ENCODE measurements around the gene IL23A.

The IL23A gene

DNA sequence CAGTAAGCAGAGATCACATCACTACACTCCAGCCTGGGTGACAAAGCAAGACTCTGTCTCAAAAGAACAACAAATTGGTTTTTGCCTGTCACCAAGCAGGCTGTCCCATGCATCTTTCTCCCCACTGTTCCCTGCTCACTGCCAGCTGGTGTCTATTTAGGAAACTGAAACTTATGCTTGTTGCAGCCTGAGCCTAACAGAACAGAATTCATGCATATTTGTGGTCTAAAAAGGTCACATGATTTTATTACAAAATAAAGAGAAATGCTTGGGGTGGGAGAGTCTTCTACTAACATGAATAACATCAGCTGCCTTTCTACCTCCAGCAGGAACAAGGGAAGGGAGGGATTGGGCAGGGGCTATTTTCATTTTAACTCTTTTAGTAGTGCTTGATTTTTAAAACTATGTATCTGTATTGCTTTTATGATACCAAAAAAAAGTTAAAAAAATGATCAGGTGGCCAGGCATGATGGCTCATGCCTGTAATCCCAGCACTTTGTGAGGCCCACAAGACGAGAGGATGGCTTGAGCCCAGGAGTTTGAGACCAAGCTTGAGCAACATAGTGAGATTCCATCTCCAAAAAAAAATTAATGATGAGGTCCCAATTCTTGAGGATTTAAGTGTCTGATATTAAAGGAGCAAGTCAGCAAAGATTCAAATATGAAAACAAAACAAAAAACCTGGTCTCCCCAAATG, 20.3 kb downstream of the IL23A start:
- TF ChIP-seq PAX5 (IDR thresholded peaks at IDR 0.05; ENCODE audit: insufficient read depth, low read length, severe bottlenecking) (no peak), POLR2AphosphoS5 (IDR thresholded peaks at IDR 0.05; ENCODE audit: low read depth, low read length) (no peak), POLR2A (IDR thresholded peaks at IDR 0.05; ENCODE audit: low read depth, low read length) (no peak), TAF1 (IDR thresholded peaks at IDR 0.05; ENCODE audit: low read depth, low read length) (no peak), SPI1 (IDR thresholded peaks at IDR 0.05; ENCODE audit: low read depth, low read length) (no peak), POU2F2 (IDR thresholded peaks at IDR 0.05; ENCODE audit: low read depth, low read length) (no peak)
- no peak for DNase-seq (ENCODE audit: insufficient read length, low spot score)
- no peak for FAIRE-seq

DNA sequence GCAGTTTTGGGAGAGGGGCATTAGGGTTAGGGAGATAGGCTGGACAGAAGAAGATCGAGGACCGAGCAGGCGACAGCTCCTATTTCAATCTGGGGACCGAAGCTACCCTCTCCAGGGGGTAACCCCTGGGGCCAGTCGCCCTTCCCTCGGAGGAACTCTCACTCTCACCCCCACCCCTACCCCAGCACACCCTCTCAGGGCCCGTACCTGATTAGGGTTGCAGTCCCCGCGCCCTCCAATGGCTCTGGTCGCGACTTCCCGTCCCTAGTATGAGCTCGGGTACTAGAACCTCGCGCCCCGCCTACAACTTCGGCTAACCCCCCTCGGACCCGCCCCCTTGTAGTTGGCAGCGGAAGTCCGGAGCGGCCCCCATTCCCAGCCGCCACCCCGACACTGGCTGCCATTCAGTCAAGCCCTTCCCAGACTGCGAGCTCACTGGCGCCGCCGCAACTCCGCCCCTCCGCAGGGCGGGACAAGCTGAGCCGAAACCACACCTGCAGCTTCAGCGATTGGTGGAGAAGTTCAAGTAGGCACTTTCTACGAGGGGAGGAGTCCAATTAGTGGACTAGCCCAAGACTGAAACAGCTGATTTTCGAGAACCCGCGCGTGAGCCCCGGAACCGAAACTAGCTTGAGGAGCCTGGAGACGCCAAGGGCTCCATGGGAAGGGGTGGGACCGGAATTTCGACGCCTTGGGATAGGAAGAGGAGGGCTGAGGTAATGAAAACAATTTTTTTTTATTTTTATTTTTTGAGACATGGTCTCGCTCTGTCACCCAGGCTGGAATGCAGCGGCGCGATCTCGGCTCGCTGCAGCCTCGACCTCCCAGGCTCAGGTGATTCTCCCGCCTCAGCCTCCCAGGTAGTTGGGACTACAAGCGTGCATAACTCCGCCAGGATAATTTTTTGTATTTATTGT, 21.4 kb downstream of the IL23A start, which contains the start of gene STAT2:
STAT2 (minus strand) TSS at position 257 of the 917 bp plus-strand sequence. CDS start 3,536 bp downstream, outside the sequence.
- peak; percentile 84 for DNase-seq (ENCODE audit: insufficient read length, low spot score)
- peak; percentile 98 for FAIRE-seq

DNA sequence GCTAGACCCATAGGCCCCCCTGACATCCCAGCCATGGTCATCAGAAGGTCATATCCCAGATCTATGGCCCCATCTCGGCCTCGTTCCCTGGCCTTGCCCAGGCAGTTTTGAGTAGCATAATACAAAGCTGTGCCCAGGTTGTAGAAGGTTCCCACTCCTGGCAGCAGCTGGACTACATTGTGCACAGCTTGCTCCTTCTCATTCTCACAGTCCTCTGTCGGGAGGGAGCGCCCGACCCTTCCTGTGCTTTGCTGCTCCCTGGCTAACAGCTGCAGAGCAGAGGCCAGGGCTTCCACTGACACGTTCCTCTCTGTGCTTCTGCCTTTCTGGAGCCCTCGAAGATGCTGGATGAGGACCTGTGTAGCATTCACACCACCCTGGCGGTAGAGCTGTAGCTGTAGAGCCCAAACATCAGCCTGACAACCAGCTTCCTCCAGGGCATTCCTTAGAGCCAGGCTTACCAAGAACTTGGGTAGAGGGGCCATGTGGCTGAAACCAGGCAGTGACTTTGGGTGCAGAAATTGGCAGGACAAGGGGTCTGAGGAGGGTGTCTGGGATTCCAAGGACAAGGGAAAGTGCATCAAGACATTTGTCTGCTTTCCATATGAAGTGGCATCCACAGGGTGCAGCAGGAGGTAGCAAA, 22.9 kb downstream of the IL23A start:
- no peak for TF ChIP-seq POU2F2 (IDR thresholded peaks at IDR 0.05; ENCODE audit: low read depth, low read length)
- TF ChIP-seq SPI1 (IDR thresholded peaks at IDR 0.05; ENCODE audit: low read depth, low read length), result no peak
- TF ChIP-seq TAF1 (IDR thresholded peaks at IDR 0.05; ENCODE audit: low read depth, low read length), result no peak
- TF ChIP-seq PAX5 (IDR thresholded peaks at IDR 0.05; ENCODE audit: insufficient read depth, low read length, severe bottlenecking), result no peak
- TF ChIP-seq POLR2AphosphoS5 (IDR thresholded peaks at IDR 0.05; ENCODE audit: low read depth, low read length), result no peak
- no peak for TF ChIP-seq POLR2A (IDR thresholded peaks at IDR 0.05; ENCODE audit: low read depth, low read length)
- DNase-seq (ENCODE audit: insufficient read length, low spot score) (no peak), FAIRE-seq (no peak)

More for the DNA sequence above, 21.4 kb downstream of the IL23A start, which contains the start of gene STAT2:
- peak; percentile 8 for TF ChIP-seq POU2F2 (IDR thresholded peaks at IDR 0.05; ENCODE audit: low read depth, low read length)
- peak; percentile 82 for TF ChIP-seq POLR2A (IDR thresholded peaks at IDR 0.05; ENCODE audit: low read depth, low read length)
- peak; percentile 50; the same call in 1 of the 2 replicates for TF ChIP-seq SPI1 (IDR thresholded peaks at IDR 0.05; ENCODE audit: low read depth, low read length)
- TF ChIP-seq TAF1 (IDR thresholded peaks at IDR 0.05; ENCODE audit: low read depth, low read length), result peak; percentile 20; the same call in 1 of the 2 replicates
- TF ChIP-seq POLR2AphosphoS5 (IDR thresholded peaks at IDR 0.05; ENCODE audit: low read depth, low read length), result peak; percentile 52; the same call in 1 of the 2 replicates
- TF ChIP-seq PAX5 (IDR thresholded peaks at IDR 0.05; ENCODE audit: insufficient read depth, low read length, severe bottlenecking), result no peak

DNA sequence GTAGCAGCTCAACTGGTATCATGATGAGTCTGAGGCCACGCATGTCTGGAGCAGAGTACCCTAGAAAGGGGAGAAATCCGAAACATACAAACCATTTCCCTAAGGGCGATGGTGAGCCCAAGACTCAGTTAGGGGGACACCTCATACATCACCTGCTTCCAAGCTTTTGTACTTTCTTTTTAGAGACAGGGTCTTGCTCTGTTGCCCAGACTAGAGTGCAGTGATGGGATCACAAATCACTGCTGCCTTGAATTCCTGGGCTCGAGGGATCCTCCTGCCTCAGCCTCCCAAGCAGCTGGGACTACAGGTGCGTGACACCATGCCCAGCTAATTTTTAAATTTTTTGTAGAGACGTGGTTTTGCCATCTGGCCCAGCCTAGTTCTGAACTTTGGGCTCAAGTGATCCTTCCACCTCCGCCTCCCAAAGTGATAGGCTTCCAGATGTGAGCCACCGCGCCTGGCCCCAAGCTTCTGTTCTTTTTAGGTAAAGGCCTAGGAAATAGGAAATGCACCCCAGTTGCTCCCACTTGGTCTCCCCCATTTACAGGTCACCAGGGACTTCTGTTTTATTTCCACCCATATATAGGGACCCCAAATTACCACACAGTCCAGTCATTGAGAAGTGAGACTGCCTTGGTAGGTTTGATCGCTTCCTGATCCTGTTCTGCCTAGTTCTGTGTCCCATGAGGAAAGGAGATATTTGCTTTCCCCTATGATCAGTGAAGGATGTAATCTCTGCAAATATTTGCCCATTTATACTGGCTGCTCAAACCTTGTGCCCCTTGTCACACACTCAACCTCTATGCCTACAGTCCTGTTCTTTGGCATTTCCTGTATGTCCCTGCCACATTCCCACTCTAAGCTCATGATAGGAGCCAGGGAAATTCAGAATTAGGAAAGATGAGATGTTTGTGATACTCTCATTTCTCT, 23.7 kb downstream of the IL23A start, which contains the start of gene APOF:
APOF (minus strand) TSS at position 728 of the 930 bp plus-strand sequence; CDS start at position 616, 112 bp downstream.
- no peak for DNase-seq (ENCODE audit: insufficient read length, low spot score)
- FAIRE-seq, result no peak
- no peak for TF ChIP-seq POU2F2 (IDR thresholded peaks at IDR 0.05; ENCODE audit: low read depth, low read length)
- no peak for TF ChIP-seq PAX5 (IDR thresholded peaks at IDR 0.05; ENCODE audit: insufficient read depth, low read length, severe bottlenecking)
- no peak for TF ChIP-seq POLR2A (IDR thresholded peaks at IDR 0.05; ENCODE audit: low read depth, low read length)
- TF ChIP-seq TAF1 (IDR thresholded peaks at IDR 0.05; ENCODE audit: low read depth, low read length), result no peak
- no peak for TF ChIP-seq SPI1 (IDR thresholded peaks at IDR 0.05; ENCODE audit: low read depth, low read length)
- no peak for TF ChIP-seq POLR2AphosphoS5 (IDR thresholded peaks at IDR 0.05; ENCODE audit: low read depth, low read length)

DNA sequence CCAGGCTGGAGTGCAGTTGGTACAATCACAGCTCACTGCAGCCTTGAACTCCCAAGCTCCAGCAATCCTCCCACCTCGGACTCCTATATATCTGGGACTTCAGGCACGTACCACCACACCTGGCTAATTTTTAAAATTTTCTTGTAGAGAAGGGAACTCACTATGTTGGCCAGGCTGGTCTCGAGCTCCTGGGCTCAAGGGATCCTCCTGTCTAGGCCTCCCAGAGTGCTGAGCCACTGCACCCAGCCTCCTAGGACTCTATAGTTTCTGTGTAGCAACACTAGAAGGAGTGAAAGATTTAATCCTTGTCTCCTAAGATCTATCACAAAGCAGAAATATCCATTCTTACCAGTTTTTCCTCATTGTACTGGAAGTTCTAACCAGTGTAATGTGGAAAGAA, 28.3 kb downstream of the IL23A start:
- TF ChIP-seq PAX5 (IDR thresholded peaks at IDR 0.05; ENCODE audit: insufficient read depth, low read length, severe bottlenecking) (no peak), POU2F2 (IDR thresholded peaks at IDR 0.05; ENCODE audit: low read depth, low read length) (no peak), SPI1 (IDR thresholded peaks at IDR 0.05; ENCODE audit: low read depth, low read length) (no peak), POLR2AphosphoS5 (IDR thresholded peaks at IDR 0.05; ENCODE audit: low read depth, low read length) (no peak), TAF1 (IDR thresholded peaks at IDR 0.05; ENCODE audit: low read depth, low read length) (no peak), POLR2A (IDR thresholded peaks at IDR 0.05; ENCODE audit: low read depth, low read length) (no peak)
- DNase-seq (ENCODE audit: insufficient read length, low spot score) (no peak), FAIRE-seq (no peak)

DNA sequence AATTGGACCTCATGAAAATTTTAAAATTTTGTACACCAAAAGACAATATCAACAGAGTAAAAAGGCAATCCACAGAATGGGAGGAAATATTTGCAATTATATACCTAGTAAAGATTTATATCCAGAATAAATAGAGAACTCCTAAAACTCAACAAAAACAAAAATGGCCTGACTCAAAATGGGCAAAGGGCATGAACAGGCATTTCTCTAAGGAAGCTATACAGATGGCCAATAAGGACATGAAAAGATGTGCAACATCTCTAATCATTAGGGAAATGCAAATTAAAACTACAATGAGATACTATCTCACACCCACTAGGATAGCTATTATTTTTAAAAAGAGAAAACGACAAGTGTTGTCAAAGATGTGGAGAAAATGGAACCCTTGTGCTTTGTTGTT, 34.8 kb downstream of the IL23A start:
- no peak for DNase-seq (ENCODE audit: insufficient read length, low spot score)
- no peak for FAIRE-seq
- TF ChIP-seq TAF1 (IDR thresholded peaks at IDR 0.05; ENCODE audit: low read depth, low read length) (no peak), POLR2AphosphoS5 (IDR thresholded peaks at IDR 0.05; ENCODE audit: low read depth, low read length) (no peak), POLR2A (IDR thresholded peaks at IDR 0.05; ENCODE audit: low read depth, low read length) (no peak), POU2F2 (IDR thresholded peaks at IDR 0.05; ENCODE audit: low read depth, low read length) (no peak), PAX5 (IDR thresholded peaks at IDR 0.05; ENCODE audit: insufficient read depth, low read length, severe bottlenecking) (no peak), SPI1 (IDR thresholded peaks at IDR 0.05; ENCODE audit: low read depth, low read length) (no peak)

DNA sequence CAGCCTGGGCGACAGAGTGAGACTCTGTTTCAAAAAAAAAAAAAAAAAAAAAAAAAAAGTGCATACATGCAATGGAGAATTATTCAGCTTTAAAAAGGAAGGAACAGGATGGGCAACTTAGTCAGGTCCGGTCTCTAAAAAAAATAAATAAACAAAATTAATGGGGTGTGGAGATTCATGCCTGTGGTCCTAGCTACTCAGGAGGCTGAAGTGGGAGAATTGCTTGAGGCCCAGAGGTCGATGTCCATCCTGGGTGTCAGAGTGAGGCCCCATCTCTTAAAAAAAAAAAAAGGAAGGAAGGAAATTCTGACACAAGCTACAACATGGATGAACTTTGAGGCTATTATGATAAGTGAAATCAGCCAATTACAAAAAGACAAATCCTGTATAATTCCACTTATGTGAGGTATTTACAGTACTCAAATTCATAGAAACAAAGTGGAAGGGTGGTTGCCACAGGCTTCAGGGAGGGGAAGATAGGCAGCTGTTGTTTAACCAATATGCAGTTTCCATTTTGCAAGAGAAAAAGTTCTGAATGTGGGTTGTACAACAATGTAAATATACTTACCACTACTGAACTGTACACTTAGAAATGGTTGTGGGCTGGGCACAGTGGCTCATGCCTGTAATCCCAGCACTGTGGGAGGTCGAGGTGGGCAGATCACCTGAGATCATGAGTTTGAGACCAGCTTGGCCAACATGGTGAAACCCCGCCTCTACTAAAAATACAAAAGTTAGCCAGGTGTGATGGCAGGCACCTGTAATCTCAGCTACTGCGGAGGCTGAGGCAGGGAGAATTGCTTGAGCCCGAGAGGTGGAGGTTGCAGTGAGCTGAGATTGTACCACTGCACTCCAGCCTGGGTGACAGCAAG, 36.3 kb downstream of the IL23A start:
- DNase-seq (ENCODE audit: insufficient read length, low spot score) (no peak), FAIRE-seq (peak; percentile 66)
- TF ChIP-seq PAX5 (IDR thresholded peaks at IDR 0.05; ENCODE audit: insufficient read depth, low read length, severe bottlenecking) (no peak), TAF1 (IDR thresholded peaks at IDR 0.05; ENCODE audit: low read depth, low read length) (no peak), POLR2AphosphoS5 (IDR thresholded peaks at IDR 0.05; ENCODE audit: low read depth, low read length) (no peak), POLR2A (IDR thresholded peaks at IDR 0.05; ENCODE audit: low read depth, low read length) (no peak), SPI1 (IDR thresholded peaks at IDR 0.05; ENCODE audit: low read depth, low read length) (no peak), POU2F2 (IDR thresholded peaks at IDR 0.05; ENCODE audit: low read depth, low read length) (no peak)
